Measurements from ENCODE around the gene GPR31.
"Not testable (repeated sequence)": the region's sequence is repeated elsewhere in the genome, so short reads cannot be mapped to it uniquely, and the experiment has no call there.

Gene GPR31, protein sequence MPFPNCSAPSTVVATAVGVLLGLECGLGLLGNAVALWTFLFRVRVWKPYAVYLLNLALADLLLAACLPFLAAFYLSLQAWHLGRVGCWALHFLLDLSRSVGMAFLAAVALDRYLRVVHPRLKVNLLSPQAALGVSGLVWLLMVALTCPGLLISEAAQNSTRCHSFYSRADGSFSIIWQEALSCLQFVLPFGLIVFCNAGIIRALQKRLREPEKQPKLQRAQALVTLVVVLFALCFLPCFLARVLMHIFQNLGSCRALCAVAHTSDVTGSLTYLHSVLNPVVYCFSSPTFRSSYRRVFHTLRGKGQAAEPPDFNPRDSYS

DNA sequence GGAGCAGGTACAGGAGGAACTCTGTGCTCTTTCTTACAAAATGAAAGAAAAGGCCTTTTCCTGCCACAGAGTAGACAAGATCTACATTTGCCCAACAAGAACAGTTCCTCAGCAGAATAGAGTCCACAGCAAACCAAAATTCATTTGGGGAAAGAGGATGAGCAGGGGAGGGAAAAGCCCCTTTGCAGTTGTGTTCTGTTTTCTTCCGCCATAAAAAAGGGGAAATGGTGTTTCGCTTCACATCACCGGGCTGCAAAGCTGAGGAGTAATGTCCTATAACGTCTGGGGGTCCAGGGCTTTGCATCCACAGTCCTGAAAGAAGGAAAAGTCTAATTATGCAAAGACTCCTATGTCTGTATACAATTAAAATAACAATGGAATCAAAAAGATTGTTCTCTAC, at the start of gene GPR31:
GPR31 (minus strand) TSS at position 118 of the 400 bp plus-strand sequence. CDS start 149 bp downstream, outside the sequence.
- no peak for DNase-seq (ENCODE audit: low read depth)

DNA sequence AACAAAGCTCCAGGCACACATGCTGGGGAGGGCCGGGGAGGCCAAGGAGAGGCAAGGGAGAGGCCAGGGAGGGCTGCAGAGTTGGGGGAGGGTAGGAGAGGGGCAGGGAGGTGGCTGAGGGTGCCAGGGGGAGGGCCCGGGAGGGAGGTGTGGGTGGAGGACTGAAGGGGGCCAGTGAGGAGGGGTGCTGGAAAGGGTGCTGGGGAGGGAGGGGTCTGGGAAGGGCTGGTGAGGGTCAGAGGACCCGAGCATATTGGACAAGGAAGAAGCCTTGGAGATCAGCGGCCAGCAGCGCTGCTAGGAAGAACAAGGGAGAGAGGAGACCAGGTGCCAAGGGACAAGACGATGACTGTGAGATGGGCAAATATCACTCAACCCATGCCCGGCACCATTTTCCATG, 49.7 kb upstream of the GPR31 start:
- no peak for DNase-seq (ENCODE audit: low read depth)

DNA sequence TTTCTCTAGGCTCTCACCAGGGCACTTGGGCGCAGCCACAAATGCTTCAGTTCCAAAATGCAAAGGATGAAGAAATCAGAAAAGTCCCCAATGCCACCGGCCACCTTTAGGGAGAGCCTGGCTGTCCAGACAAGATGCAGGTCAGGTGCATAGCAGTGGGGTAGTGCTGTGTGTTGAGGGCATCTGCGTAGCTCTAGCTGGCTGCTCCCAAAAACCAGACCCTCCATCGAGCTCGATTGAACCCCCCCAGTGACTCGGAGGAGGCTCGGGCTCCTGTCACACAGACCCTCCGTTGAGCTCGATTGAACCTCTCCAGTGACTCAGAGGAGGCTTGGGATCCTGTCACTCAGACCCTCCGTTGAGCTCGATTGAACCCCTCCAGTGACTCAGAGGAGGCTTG, 47.5 kb upstream of the GPR31 start:
- not testable (repeated sequence) for DNase-seq (ENCODE audit: low read depth)

DNA sequence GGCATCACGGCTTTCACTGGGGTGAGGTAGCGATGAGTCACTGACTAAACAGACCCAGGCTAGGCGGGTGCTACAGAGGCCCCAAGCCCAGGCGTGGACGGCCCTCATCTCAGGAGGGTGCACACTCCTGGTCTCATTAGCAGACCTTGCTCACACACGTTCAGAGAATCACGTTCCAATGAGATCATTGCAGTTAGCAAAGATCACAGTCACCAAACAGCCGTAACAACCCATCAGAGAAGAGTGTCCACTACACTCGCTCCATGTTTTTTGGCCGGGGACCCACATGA, 46.2 kb upstream of the GPR31 start:
- DNase-seq (ENCODE audit: low read depth): not testable (repeated sequence)

DNA sequence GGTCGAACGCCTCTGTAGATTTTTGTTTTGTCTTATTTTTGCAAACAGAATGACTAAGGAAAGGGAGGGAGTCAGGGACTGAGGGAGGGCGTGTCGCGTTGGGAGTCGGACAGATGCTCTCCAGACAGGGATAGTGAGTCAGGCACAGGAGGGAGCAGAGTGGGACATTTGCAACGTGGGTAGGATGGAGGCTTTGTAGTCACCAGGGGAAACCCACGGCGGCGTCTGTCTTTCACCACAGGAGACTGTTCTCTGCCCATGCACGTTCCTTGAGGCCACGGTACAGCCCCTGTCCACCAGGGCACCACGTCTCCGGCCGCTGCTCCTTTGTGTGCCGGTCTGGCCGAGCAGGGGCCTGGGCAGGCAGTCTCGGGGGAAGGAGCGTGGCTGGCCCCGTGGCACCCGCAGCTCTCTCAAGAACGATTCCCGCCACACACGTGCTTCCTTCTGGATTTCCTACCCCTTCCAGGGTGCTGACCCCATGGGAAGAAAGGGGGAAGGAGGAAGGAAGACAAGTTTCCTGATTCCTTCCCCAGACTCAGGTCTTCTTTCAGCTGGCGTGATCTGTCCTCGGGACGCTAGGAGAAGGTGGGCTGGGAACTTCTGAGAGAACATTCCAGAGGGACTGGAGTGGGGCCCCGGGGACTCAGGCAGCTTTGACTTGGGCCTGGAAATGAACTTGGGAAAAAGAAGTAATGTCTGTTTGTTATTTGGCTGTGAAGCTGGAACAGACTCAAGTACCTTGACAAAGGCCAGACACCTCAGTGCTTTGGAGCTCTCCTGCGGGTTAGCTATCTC, 45.7 kb upstream of the GPR31 start:
- not testable (repeated sequence) for DNase-seq (ENCODE audit: low read depth)

DNA sequence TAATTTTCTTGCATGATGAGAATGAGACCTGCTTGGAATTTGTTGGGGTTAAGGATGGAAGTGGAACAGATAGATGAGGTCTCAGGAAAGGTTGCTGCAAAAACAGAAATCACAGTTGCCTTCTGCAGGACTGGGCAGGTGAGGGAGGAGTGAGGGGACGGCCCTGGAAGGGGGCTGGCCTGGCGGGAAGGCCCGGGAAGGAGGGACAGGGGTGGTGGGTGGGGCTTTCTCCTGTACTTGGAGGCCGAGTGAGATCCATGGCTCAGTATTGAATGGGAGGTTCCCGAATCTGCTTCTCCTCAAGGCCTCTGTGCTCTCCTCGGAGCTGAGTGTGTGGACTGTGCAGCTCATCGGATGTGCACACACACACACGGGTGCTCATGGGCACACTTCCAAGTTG, 44.8 kb upstream of the GPR31 start:
- DNase-seq (ENCODE audit: low read depth): not testable (repeated sequence)

DNA sequence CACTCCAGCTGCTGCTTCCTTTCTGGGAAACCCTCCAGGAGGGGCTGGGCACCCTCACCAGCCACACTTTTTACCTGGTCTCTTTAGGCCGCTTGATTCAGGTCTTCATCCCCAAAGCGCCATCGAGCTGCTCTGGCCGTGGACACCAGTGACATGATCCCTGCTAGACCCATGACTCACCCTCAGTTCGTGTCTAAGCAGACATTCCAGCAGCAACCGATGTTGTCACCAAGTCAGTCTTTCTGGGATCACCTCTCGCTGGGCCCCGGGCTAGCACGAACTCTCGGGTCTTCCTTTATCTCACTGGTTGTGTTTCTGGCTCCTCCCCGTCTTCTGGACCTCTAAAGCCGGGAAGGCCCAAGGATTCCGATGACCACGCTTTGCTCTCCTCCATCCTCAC, 43.0 kb upstream of the GPR31 start:
- DNase-seq (ENCODE audit: low read depth): no peak

DNA sequence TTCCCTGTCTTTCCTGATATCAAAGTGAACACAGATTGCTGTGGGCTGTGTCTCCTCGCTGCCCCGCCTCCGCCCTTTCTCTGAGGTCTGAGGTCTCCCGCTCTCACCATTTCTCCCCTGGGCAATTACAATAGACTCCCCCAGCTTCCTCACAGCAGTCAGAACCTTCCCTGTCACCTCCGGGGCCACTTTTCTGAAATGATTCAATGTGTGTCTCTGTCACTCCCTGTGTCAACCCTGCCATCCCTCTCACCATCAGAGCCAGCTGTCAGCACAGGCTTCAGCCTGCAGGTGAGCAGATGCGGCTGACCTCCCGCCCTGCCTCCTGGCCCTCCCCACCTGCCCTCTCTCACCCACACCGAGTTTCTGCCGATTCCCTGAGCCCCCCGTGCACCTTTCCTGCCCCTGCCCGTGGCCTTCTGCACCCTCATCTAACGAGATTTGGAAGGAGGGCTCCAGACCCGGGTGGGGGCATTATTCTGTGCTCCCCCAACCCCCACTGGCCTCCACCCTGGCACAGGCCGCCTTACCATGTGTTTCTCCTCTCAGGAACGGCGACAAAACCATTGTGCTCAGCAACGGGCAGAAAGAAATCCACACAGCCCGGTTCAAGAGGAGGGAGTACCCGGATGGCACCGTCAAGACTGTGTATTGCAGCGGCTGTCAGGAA, 38.3 kb upstream of the GPR31 start:
- DNase-seq (ENCODE audit: low read depth): not testable (repeated sequence)

DNA sequence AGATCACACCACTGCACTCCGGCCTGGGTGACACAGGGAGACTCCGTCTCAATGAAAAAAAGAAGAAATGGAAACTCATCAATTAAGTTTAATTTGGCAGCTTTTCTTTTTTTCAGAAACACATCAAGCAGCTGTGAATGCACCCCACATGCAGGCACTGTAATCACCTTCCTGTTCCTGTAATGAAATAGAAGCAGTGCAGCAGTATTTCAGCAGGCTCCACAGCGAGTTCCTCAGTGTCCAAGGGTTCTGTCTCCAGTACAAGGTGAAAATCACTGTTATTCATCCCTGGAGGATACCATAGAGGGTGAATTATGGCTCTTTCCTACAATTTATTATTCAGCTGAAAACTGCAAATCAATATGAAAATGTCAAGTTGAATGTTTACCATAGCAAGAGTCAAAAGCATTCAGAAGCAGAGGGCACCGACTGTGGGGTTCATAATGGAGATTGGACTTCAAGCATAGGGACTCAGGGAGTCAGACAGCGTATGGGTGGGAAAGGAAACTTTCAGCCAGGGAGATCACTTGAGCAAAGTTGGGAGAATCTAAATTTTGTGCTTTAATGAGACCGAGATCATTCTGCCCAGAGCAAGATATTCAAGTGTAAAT, 35.8 kb upstream of the GPR31 start:
- DNase-seq (ENCODE audit: low read depth): not testable (repeated sequence)

DNA sequence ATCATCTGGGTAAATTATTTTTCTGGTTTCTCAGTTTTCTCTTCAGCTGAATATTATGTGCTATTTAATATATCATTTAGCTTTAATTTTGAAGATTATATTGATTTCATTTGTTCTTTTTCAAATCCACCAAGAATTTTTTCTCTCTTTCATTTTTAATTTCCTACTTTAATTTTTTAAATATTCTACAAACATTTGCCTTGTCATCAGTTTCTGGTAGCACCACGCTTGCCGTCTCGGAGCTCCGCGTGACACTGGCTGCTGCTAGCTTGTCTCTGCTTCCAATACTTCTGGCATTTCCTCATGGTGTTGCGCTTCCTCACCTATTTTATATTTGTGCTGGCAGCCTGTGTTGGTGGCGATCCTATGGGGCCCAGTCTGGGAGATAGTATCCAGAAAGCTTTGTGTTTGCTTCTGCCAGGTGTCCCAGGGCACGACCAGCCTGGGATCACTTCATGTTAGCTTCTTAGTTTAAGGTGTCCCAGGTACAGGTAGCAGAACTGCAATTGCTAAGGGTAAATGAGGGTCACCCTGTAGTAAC, 33.3 kb upstream of the GPR31 start:
- not testable (repeated sequence) for DNase-seq (ENCODE audit: low read depth)

DNA sequence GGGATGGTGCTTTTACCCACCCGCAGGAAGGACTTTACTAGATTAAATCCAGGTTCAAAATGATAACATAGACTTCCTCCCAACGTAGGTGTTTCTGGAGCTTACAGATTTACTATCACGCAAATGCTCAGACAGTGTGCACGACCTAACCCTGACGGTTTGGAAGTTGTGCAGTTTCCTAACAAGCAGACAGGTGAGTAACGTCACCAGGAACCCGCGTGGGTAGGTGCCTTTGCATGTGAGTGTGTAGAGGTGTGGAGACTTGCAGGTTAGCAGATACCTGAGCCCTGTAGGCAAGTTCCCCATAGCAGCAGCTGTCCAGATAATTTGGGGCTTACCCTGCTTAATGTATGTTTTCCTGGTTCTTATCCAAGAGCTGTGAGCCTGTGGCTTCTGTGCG, 29.5 kb upstream of the GPR31 start:
- DNase-seq (ENCODE audit: low read depth): not testable (repeated sequence)

DNA sequence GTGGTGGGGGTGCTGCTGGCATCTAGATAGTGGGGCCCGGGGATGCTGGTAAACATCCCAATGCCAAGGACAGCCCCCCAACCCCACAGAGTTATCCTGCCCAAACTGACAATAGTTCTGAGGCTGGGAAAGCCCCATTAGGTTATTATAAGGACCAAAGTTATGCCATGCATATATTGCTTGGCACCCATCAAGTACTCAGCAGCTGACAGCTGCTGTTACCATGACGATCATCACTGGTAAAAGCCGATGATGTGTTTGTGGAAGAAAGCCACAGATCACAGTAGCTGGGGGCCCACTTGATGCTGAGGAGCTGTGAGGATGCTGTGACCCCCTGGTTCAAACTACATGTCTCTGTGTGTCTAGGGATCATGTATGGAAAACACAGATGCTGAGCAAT, 27.3 kb upstream of the GPR31 start:
- not testable (repeated sequence) for DNase-seq (ENCODE audit: low read depth)

DNA sequence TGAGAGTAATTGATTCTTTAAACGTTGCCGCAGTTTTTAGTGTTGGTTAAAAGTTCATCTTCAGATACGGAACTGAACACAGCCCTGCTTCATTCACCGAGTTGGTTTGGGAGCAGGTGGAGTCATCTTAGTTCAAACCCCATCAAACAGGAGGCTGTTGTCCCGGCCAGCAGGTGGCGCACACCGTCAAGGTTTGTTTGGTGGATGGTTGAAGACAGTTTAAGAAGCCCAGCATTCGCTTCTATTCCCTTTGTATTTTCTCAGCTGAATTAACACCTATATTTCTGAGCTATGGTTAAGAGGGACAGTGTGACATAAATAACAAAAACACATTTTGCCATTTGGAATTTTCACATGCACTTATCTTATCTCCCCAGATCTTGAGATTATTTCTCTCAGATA, 25.1 kb upstream of the GPR31 start:
- not testable (repeated sequence) for DNase-seq (ENCODE audit: low read depth)

DNA sequence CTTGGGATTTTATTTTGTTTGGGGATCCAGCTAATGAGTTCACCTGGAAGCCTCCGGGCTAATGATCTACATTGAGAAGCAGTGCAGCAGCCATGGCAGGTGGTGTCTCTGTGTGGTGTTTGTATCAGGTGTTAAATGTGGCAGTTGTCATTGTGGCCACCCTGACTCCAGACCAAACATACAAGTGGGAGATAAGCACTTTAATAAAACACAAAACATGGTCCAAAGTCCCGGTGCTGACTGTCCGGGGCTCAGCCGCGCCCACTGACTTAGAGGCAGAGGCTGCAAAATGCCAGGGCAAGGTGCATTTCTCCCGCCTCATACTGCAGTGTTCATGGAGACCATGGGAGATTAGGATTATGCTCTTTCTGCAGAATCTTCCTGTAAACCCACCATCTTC, 23.6 kb upstream of the GPR31 start:
- not testable (repeated sequence) for DNase-seq (ENCODE audit: low read depth)

DNA sequence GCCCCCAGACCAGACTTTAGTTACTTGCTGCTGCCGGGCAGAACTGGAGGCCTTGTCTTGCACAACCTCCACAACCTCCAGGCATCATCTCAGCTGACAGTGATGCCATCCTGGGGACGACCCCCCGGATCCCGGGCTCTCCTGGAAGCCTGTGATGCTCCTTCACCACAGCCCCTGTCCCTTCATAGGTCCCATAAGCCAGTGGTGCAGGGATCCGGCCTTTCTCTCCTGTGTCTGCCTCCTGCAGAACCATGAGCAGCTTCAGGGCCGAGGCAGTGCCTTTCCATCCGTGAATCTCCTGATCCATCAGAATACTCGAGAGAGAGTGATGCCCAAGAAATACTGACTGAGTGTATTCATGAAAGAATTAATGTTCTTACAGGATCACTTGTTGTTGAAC, 22.3 kb upstream of the GPR31 start:
- DNase-seq (ENCODE audit: low read depth): not testable (repeated sequence)

DNA sequence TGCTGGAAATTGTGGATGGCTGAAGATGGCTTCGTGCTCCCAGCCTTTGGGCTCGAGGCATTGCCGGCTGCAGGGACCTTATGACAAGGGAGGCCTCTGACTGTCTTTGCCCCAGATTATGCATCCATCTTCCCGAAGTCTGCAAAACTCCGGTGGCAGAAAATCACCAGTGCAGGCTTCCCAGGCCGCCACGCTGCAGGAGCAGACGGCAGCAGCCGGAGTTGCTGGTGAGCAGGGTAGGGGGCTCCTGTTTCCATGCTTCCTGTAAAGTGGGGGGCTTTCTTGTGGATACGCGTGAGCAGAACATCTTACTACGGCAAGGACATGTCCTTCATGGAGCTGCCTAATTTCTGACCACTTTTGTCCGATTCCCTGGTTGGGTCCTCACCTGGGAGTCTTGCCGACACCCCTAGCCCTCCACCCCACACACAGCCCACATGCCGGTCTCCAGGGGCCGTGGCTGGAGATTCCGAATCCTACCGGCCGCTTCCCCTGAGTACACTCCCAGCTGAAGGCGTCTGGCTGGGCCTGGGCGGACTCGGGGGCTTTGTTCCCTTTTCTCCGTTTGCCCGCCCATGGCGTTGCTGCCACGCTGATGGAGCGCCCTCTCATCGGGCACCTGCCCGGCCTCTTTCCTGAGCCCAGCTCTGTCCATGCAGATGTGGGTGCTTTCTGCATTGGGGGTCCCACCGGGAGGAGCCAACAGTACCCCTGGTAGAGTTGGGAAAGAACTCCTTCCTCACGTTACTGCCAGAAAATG, 21.3 kb upstream of the GPR31 start:
- not testable (repeated sequence) for DNase-seq (ENCODE audit: low read depth)

DNA sequence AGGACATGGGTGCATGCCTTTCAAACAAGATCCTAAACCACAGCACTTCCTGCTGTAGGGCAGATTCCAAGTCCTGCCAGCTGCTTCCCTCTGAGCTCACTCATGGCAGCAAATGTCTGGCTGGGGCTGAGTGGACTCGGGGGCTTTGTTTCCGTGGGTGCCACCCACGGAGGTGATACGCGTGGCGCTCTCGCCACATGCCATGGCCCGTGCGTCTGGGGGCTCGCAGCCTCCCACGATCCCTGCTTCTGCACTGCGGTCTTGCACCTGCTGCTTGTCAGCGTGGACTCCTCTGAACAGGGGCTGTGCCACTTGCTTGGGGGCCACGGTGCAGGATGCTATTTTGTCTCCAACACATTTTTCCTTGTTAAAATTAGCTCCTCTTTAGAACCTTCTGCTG, 19.5 kb upstream of the GPR31 start:
- not testable (repeated sequence) for DNase-seq (ENCODE audit: low read depth)

DNA sequence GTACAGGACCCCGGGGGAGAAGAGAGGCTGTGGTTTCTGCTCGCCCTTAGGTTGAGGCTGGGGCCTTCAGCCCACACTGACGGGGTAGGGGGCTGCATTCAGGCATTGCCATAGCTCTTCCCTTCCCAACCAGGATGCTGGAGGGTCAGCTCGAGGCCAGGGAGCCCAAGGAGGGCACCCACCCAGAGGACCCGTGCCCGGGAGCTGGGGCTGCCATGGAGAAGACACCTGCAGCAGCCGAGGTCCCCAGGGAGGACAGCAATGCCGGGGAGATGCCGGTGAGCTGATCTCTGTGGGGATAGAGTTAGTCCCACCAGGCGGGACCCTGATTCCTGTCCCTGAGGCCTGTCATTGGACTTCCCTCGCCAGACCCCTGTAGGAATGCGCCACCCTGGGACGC, 14.2 kb upstream of the GPR31 start:
- DNase-seq (ENCODE audit: low read depth): not testable (repeated sequence)

DNA sequence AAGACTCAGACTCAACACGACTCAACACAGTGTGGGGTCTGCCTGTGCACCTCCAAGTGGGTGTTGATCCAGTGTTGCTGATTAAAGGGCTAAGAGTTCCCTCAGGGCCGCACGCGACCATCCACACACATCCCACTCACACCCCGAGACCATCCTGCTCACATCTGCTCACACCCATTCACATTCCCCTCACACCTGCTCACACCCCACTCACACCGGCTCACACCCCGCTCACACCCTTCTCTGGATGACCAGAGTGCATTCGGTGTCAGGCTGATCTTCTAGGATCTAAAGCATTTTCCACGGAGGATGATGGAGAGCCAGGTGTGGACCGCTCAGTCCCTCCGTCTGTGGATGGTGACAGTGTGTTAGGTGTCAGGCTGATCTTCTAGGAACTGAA, 13.5 kb upstream of the GPR31 start:
- DNase-seq (ENCODE audit: low read depth): not testable (repeated sequence)

DNA sequence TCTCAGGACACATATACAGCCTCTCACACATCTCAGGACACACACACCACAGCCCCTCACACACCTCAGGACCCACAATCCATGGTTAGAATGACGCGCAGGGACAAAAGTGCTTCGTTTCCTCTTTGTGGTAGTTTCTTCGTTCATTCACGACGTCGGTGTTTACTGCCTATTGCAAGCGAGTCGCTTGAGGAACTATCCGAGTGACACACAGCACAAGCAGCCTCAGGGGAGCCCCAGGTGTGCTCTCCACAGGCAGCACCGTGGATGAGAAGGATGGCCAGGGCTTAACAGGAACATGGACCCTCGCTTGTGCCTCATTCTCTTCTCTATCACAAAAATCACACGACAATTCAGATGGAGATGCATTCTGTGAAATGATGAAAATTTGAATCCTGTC, 12.1 kb upstream of the GPR31 start:
- DNase-seq (ENCODE audit: low read depth): not testable (repeated sequence)

DNA sequence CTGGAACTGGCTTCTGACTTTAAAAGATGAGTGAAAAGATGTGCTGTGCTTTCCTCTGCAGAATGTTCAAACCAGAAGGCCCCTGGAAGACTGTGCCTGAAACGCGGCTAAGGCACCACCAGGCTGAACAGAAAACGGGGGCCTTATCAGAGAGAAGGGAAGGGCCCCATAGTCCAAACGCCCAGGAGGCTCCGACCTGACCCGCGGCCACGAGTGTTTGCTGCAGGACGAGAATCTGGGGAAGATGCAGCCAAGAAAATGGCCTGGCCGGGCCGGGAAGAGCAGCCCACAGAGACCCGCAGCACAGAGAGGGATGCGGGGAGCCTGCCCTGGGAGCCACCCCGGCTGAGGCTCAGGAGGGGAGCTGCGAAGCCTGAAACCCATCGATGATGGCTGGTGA, 10.5 kb upstream of the GPR31 start:
- DNase-seq (ENCODE audit: low read depth): not testable (repeated sequence)
